GOT3 (cell line): ENCODE data around the gene CMC4.

Experiments
- DNase-seq: peaks from one replicate; lab custom pipeline; 2025; ENCODE audit warnings: mixed read lengths; lab: John Stamatoyannopoulos, UW

Gene CMC4

GRCh38 chrX:155053656-155054055 is 17.3 kb downstream of the CMC4 start:
- no peak for DNase-seq

GRCh38 chrX:155052738-155053498 is 18.0 kb downstream of the CMC4 start:
- DNase-seq, result no peak

GRCh38 chrX:155048977-155049619 is 21.8 kb downstream of the CMC4 start:
- DNase-seq, result no peak

GRCh38 chrX:155046811-155047528 is 24.0 kb downstream of the CMC4 start:
- no peak for DNase-seq

- no peak for DNase-seq
Measured at GRCh38 chrX:155046129-155046810, 24.7 kb downstream of the CMC4 start.

GRCh38 chrX:155035688-155036087 is 35.2 kb downstream of the CMC4 start:
- no peak for DNase-seq

- no peak for DNase-seq
Measured at GRCh38 chrX:155031657-155032056, 39.3 kb downstream of the CMC4 start.

- no peak for DNase-seq
Measured at GRCh38 chrX:155028877-155029291, 42.1 kb downstream of the CMC4 start.

GRCh38 chrX:155028129-155028528 is 42.8 kb downstream of the CMC4 start:
- no peak for DNase-seq

- DNase-seq, result no peak
Measured at GRCh38 chrX:155027509-155028066, 43.3 kb downstream of the CMC4 start.

- peak; percentile 71 for DNase-seq
Measured at GRCh38 chrX:155026727-155027508, 44.0 kb downstream of the CMC4 start, which contains the start of gene FUNDC2. FUNDC2 (plus strand) TSS chrX:155026844; CDS start chrX:155026939, 95 bp downstream.

- DNase-seq, result no peak
Measured at GRCh38 chrX:155026420-155026726, 44.6 kb downstream of the CMC4 start.

GRCh38 chrX:155023907-155024833 is 46.8 kb downstream of the CMC4 start:
- DNase-seq, result no peak

- DNase-seq, result no peak
Measured at GRCh38 chrX:155022585-155022984, 48.4 kb downstream of the CMC4 start, which contains the start of gene F8. F8 (minus strand) TSS chrX:155022723; CDS start chrX:155022552, 171 bp downstream.

GRCh38 chrX:155020591-155020990 is 50.3 kb downstream of the CMC4 start:
- DNase-seq, result no peak
